ENCODE measurements around the gene CRACDL.
A peak's percentile ranks its signal among the peaks of the same experiment; 100 is the strongest.

The CRACDL gene

GRCh38 chr2:98824256-98825019 lies 111.6 kb downstream of the CRACDL start:
- Histone ChIP-seq H3K79me2 (ENCODE audit: control insufficient read depth, insufficient read depth, low read length, unreplicated experiment) (no peaks in the 10 kb centered on the region), H3K4me1 (ENCODE audit: control insufficient read depth, insufficient read depth, low read length, unreplicated experiment) (no peaks in the 10 kb centered on the region), H2AFZ (ENCODE audit: low read length, unreplicated experiment) (no peak overlapping the region), H3K4me3 (ENCODE audit: low read depth, low read length) (no peak overlapping the region), H3K27me3 (ENCODE audit: insufficient read depth, low read length) (peaks cover 58% of the 10 kb centered on the region), H3K27ac (ENCODE audit: low read depth, low read length) (no peak overlapping the region), H3K36me3 (ENCODE audit: insufficient read depth, low read length) (no peaks in the 10 kb centered on the region)

DNA sequence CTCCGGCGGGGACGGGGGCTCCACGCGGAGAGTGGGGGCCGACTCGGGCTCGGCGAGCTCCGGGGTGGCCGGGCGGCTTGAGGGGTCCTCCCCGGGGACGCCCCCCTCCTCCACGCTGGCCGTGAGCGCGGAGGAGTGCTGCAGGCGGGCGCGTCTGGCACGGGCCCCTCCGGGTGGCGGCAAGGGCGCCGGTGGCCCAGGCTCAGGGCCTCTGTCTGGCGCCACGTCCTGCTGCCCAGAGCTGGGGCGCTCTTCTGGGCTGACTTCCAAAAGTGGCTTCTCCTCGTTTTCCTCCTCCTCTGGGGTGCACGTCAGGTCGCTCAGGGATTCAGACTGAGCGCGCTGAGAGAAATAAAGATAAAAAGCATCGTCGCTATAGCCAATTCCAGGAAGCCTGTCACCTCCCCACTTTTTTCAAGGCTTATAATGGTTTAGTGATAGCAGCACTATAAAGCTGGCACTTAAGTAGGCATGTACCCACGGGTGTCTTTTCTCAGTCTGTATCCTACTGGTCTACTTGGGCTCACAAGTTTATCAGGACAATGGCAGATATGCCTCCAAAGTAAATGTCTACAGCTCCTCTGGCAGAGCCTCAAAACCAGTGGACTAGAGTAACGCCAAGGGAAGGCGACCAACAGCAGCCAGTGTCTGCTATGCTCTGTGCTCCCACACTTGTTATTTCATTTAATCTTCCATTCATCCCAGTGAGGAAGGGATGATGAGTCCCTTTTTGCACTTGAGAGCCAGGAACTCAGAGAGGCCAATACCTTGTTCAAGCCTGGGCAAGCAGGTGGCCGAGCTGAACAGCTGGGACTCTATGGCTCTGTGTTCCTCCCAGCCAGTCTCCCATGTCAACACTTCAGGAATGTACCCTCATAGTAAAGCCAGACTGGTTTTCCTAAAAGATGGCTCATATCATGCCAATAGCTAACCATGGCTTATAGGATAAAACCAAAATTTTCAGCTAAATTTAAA lies 112.5 kb downstream of the CRACDL start:
- no peaks in the 10 kb centered on the region for H3K36me3 ChIP-seq (ENCODE audit: insufficient read depth, low read length)
- H3K27ac ChIP-seq (ENCODE audit: low read depth, low read length): no peak overlapping the region
- H3K79me2 ChIP-seq (ENCODE audit: control insufficient read depth, insufficient read depth, low read length, unreplicated experiment): no peaks in the 10 kb centered on the region
- H3K27me3 ChIP-seq (ENCODE audit: insufficient read depth, low read length): peaks cover 57% of the 10 kb centered on the region
- H2AFZ ChIP-seq (ENCODE audit: low read length, unreplicated experiment): no peak overlapping the region
- no peaks in the 10 kb centered on the region for H3K4me1 ChIP-seq (ENCODE audit: control insufficient read depth, insufficient read depth, low read length, unreplicated experiment)
- H3K4me3 ChIP-seq (ENCODE audit: low read depth, low read length): peak overlapping the region; percentile 33; the same call in 1 of the 2 replicates

DNA sequence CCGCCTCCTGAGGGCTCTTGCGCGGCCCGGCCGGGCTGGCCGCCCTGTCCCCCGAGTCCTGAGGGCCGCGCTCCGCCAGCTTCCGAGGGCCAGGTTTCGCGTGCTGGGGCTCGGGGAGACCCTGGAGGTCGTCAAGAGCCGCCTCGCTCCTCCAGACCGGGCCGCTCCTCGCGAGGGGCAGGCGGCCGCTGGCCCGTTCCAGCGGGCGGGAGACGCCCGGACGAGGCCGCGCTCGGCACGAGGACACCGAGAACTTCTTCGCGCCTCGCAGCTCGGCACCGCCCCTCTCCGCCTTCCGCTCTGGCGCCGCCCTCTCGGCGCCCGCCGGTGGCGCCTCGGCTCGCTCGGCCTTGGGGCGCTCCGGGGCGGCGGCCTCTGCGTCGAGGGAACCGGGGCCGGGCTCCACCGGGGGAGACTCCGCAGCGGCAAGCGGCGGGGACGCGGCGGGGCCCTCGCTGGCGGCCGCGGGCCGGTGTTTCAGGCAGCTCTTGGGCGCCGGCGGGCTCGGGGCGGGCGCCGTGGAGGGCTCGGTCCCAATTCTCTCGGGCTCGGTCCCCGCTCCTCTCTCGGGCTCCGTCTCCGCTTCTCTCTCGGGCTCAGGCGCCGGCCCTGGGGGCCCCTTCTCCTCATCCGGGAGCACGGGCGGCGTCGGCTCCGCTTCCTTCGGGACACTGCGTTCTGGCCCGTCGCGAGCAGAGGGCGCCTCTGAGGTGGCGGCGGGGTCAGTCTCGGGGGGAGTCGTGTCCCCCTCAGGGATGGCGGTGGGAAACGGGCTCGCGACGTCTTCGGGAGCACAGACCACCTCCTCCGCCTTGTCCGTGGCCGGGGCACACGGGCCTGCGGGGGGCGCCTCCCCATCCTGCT lies 113.5 kb downstream of the CRACDL start:
- no peaks in the 10 kb centered on the region for H3K79me2 ChIP-seq (ENCODE audit: control insufficient read depth, insufficient read depth, low read length, unreplicated experiment)
- peak overlapping the region; percentile 38 for H2AFZ ChIP-seq (ENCODE audit: low read length, unreplicated experiment)
- H3K27ac ChIP-seq (ENCODE audit: low read depth, low read length): no peak overlapping the region
- H3K36me3 ChIP-seq (ENCODE audit: insufficient read depth, low read length): no peaks in the 10 kb centered on the region
- H3K4me3 ChIP-seq (ENCODE audit: low read depth, low read length): peak overlapping the region; percentile 33
- peaks cover 50% of the 10 kb centered on the region for H3K27me3 ChIP-seq (ENCODE audit: insufficient read depth, low read length)
- H3K4me1 ChIP-seq (ENCODE audit: control insufficient read depth, insufficient read depth, low read length, unreplicated experiment): no peaks in the 10 kb centered on the region

GRCh38 chr2:98821629-98822135 lies 114.3 kb downstream of the CRACDL start:
- Histone ChIP-seq H3K36me3 (ENCODE audit: insufficient read depth, low read length) (no peaks in the 10 kb centered on the region), H3K27ac (ENCODE audit: low read depth, low read length) (no peak overlapping the region), H3K27me3 (ENCODE audit: insufficient read depth, low read length) (peaks cover 58% of the 10 kb centered on the region), H2AFZ (ENCODE audit: low read length, unreplicated experiment) (no peak overlapping the region), H3K4me1 (ENCODE audit: control insufficient read depth, insufficient read depth, low read length, unreplicated experiment) (no peaks in the 10 kb centered on the region), H3K4me3 (ENCODE audit: low read depth, low read length) (no peak overlapping the region), H3K79me2 (ENCODE audit: control insufficient read depth, insufficient read depth, low read length, unreplicated experiment) (no peaks in the 10 kb centered on the region)

DNA sequence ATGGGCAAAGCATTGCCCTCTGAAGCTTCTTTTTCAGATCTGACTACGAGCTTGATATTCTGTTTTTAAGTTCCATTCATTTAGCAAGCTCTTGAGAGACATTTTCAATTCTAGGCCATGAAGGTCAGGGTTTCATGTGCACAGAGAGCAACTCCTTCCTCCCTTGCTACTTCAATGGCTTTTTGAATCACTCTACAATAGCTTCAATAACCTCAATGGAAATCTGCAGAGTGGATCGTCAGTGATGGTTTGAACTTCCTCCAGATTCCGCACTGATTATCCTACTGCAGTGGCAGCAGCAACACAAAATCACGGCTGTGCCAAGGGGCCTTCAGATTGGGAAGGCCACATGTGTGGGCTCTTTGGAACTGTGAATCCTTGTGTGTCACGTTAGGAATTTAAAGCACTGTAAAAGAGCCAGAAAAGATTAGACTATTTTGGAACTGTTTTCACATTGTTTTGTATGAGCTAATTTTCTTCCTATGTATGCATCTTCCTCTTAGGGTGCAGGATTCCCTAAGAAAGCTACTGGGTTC lies 116.7 kb downstream of the CRACDL start:
- H3K36me3 ChIP-seq (ENCODE audit: insufficient read depth, low read length): no peaks in the 10 kb centered on the region
- no peak overlapping the region for H2AFZ ChIP-seq (ENCODE audit: low read length, unreplicated experiment)
- no peak overlapping the region for H3K27ac ChIP-seq (ENCODE audit: low read depth, low read length)
- H3K4me3 ChIP-seq (ENCODE audit: low read depth, low read length): no peak overlapping the region
- H3K79me2 ChIP-seq (ENCODE audit: control insufficient read depth, insufficient read depth, low read length, unreplicated experiment): no peaks in the 10 kb centered on the region
- peaks cover 58% of the 10 kb centered on the region for H3K27me3 ChIP-seq (ENCODE audit: insufficient read depth, low read length)
- H3K4me1 ChIP-seq (ENCODE audit: control insufficient read depth, insufficient read depth, low read length, unreplicated experiment): no peaks in the 10 kb centered on the region

DNA sequence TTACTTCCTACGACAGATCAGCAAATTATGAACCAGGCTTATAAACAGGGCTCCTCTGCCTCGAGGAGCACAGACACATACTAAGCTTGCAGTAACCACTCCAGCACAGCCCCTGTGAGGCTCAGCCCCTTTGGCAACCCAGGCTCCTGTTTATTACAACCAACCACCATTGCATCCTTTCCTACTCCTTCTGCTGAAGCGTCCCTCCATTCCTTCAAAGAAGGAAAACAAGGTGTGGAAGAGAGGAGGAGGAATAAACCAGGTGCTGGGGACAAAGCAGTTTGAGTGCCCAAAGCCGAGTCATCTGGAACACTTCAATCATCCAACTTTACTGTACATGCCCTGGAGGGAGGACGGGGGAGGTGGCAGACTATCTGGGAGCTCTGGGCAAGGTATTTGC lies 117.9 kb downstream of the CRACDL start:
- H3K36me3 ChIP-seq (ENCODE audit: insufficient read depth, low read length): no peaks in the 10 kb centered on the region
- H3K4me3 ChIP-seq (ENCODE audit: low read depth, low read length): no peak overlapping the region
- H3K27ac ChIP-seq (ENCODE audit: low read depth, low read length): no peak overlapping the region
- peaks cover 52% of the 10 kb centered on the region for H3K27me3 ChIP-seq (ENCODE audit: insufficient read depth, low read length)
- no peak overlapping the region for H2AFZ ChIP-seq (ENCODE audit: low read length, unreplicated experiment)
- H3K4me1 ChIP-seq (ENCODE audit: control insufficient read depth, insufficient read depth, low read length, unreplicated experiment): no peaks in the 10 kb centered on the region
- no peaks in the 10 kb centered on the region for H3K79me2 ChIP-seq (ENCODE audit: control insufficient read depth, insufficient read depth, low read length, unreplicated experiment)

GRCh38 chr2:98816281-98816680 lies 119.7 kb downstream of the CRACDL start:
- H2AFZ ChIP-seq (ENCODE audit: low read length, unreplicated experiment): no peak overlapping the region
- no peaks in the 10 kb centered on the region for H3K4me1 ChIP-seq (ENCODE audit: control insufficient read depth, insufficient read depth, low read length, unreplicated experiment)
- H3K79me2 ChIP-seq (ENCODE audit: control insufficient read depth, insufficient read depth, low read length, unreplicated experiment): no peaks in the 10 kb centered on the region
- H3K27ac ChIP-seq (ENCODE audit: low read depth, low read length): no peak overlapping the region
- H3K27me3 ChIP-seq (ENCODE audit: insufficient read depth, low read length): peaks cover 41% of the 10 kb centered on the region
- H3K4me3 ChIP-seq (ENCODE audit: low read depth, low read length): no peak overlapping the region
- no peaks in the 10 kb centered on the region for H3K36me3 ChIP-seq (ENCODE audit: insufficient read depth, low read length)

DNA sequence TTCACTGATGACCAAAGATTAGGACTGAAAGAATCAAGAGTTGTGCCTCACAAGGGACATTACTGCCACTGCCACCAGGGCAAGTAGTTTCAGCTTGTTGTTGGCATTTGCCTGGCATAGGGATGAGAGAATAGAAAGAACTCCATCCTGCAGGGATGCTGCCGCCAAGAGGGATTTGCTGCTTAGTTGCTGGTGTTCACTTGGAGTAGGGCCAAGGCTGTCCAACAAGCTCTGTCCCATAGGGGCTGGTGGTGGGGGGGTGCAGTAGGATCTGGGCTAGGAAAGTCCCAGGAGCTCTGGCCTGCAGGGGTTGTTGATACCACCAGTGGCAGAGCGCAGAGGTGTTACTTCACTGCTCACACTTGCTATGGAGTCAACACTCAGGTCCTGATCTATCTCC lies 120.2 kb downstream of the CRACDL start:
- no peak overlapping the region for H3K4me3 ChIP-seq (ENCODE audit: low read depth, low read length)

GRCh38 chr2:98811766-98812165 lies 124.3 kb downstream of the CRACDL start:
- Histone ChIP-seq H3K4me3 (ENCODE audit: low read depth, low read length) (no peak overlapping the region), H3K79me2 (ENCODE audit: control insufficient read depth, insufficient read depth, low read length, unreplicated experiment) (no peaks in the 10 kb centered on the region), H3K4me1 (ENCODE audit: control insufficient read depth, insufficient read depth, low read length, unreplicated experiment) (peaks cover 1% of the 10 kb centered on the region), H3K27ac (ENCODE audit: low read depth, low read length) (no peak overlapping the region), H3K36me3 (ENCODE audit: insufficient read depth, low read length) (no peaks in the 10 kb centered on the region), H2AFZ (ENCODE audit: low read length, unreplicated experiment) (no peak overlapping the region), H3K27me3 (ENCODE audit: insufficient read depth, low read length) (peaks cover 55% of the 10 kb centered on the region)

More for the DNA sequence above, 120.2 kb downstream of the CRACDL start:
- Histone ChIP-seq H3K79me2 (ENCODE audit: control insufficient read depth, insufficient read depth, low read length, unreplicated experiment) (no peaks in the 10 kb centered on the region), H2AFZ (ENCODE audit: low read length, unreplicated experiment) (no peak overlapping the region), H3K36me3 (ENCODE audit: insufficient read depth, low read length) (no peaks in the 10 kb centered on the region), H3K4me1 (ENCODE audit: control insufficient read depth, insufficient read depth, low read length, unreplicated experiment) (no peaks in the 10 kb centered on the region), H3K27ac (ENCODE audit: low read depth, low read length) (no peak overlapping the region), H3K27me3 (ENCODE audit: insufficient read depth, low read length) (peaks cover 45% of the 10 kb centered on the region)

DNA sequence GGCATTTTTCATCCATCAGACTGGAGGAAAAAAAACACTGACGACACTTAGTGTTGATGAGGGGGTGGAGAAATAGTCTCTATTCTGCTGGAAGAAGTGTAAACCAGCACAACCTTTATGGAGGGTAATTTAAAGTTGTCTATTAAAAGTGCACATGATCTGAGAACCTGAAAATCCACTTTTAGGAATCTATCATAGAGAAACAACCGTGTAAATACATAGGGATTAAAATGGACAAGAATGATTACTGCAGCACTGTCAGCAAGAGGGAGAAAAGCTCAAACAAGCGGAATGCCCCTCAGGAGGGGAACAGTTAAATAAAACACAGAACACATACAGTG lies 125.5 kb downstream of the CRACDL start:
- Histone ChIP-seq H3K4me3 (ENCODE audit: low read depth, low read length) (no peak overlapping the region), H3K4me1 (ENCODE audit: control insufficient read depth, insufficient read depth, low read length, unreplicated experiment) (peaks cover 13% of the 10 kb centered on the region), H3K27ac (ENCODE audit: low read depth, low read length) (no peak overlapping the region), H3K36me3 (ENCODE audit: insufficient read depth, low read length) (no peaks in the 10 kb centered on the region), H3K27me3 (ENCODE audit: insufficient read depth, low read length) (peaks cover 45% of the 10 kb centered on the region), H2AFZ (ENCODE audit: low read length, unreplicated experiment) (no peak overlapping the region), H3K79me2 (ENCODE audit: control insufficient read depth, insufficient read depth, low read length, unreplicated experiment) (no peaks in the 10 kb centered on the region)

All from ACC112 (cell line).